GM12873 (cell line): Measurements from ENCODE around the gene TSHZ2.

Source experiments
- CTCF ChIP-seq: IDR thresholded peaks from 2 replicates; pipeline ENCODE4 v1.5.1; 2012; ENCODE audit warnings: low read depth, mild to moderate bottlenecking, moderate library complexity, low read length, control low read depth; ENCODE audit not compliant: insufficient read depth; ENCODE audit errors: missing control alignments

Gene TSHZ2

GRCh38 chr20:53365539-53366075, 393.4 kb downstream of the TSHZ2 start:
- TF ChIP-seq CTCF: no peak

GRCh38 chr20:53369871-53370270, 397.7 kb downstream of the TSHZ2 start:
- TF ChIP-seq CTCF: no peak

GRCh38 chr20:53370345-53370961, 398.3 kb downstream of the TSHZ2 start:
- TF ChIP-seq CTCF: no peak

- no peak for TF ChIP-seq CTCF
Observed at GRCh38 chr20:53371216-53371615, 399.1 kb downstream of the TSHZ2 start.

GRCh38 chr20:53376021-53376420, 403.9 kb downstream of the TSHZ2 start:
- no peak for TF ChIP-seq CTCF

GRCh38 chr20:53379014-53379832, 407.1 kb downstream of the TSHZ2 start:
- no peak for TF ChIP-seq CTCF

- TF ChIP-seq CTCF: no peak
Observed at GRCh38 chr20:53379833-53380120, 407.6 kb downstream of the TSHZ2 start.
